ENCODE measurements around the gene SMS. TPM values are rescaled to one million over a fixed set of nuclear protein-coding genes. Genes with fewer than 3 reads are reported as not detected.

Gene SMS
- total and polyA plus RNA-seq, 4 donors: 54.3 to 110 (median 84.8) TPM

DNA sequence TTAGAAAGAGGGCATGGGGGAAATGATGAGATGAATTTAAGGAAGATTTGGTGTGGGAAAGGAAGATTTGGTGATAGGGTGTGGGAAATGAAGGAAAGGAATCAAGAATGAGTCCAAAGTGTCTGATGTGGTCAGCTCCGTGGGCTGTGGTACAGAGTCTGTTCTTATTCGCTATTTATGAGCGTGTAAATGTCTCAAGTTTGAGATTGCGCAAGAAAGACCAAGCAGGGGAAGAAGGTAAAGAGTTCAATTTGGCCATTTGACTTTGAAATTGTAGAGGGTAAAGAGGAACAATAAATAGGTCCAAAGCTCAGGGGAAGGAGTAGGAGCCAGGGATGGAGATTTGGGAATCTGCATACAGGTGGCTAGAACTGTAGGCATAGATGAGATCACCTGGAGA lies 11.3 kb upstream of the SMS start:
- no peak for DNase-seq (ENCODE audit: low read depth in 4 of 6, low spot score in 6 of 6)
- H3K36me3 ChIP-seq (ENCODE audit: control insufficient read depth, insufficient read depth, low read length): no peaks in the 10 kb centered on the region
- H3K27me3 ChIP-seq (ENCODE audit: control insufficient read depth, insufficient read depth, low read length): no peaks in the 10 kb centered on the region
- WGBS (ENCODE audit: insufficient coverage): 87% methylated on average over 4 of the region's 4 CpGs
- H3K27ac ChIP-seq (ENCODE audit: low read depth, low read length): no peak overlapping the region
- no peak overlapping the region for H3K4me3 ChIP-seq (ENCODE audit: low read depth, low read length)
- H3K9me3 ChIP-seq (ENCODE audit: control insufficient read depth, insufficient read depth, low read length): no peaks in the 10 kb centered on the region
- no peaks in the 10 kb centered on the region for H3K4me1 ChIP-seq (ENCODE audit: control insufficient read depth, insufficient read depth, low read length)

GRCh38 chrX:21930986-21931385 lies 9.5 kb upstream of the SMS start:
- Histone ChIP-seq H3K27ac (ENCODE audit: low read depth, low read length) (no peak overlapping the region), H3K4me3 (ENCODE audit: low read depth, low read length) (no peak overlapping the region), H3K36me3 (ENCODE audit: control insufficient read depth, insufficient read depth, low read length) (no peaks in the 10 kb centered on the region), H3K27me3 (ENCODE audit: control insufficient read depth, insufficient read depth, low read length) (no peaks in the 10 kb centered on the region), H3K9me3 (ENCODE audit: control insufficient read depth, insufficient read depth, low read length) (no peaks in the 10 kb centered on the region), H3K4me1 (ENCODE audit: control insufficient read depth, insufficient read depth, low read length) (no peaks in the 10 kb centered on the region)
- DNase-seq (ENCODE audit: low read depth in 4 of 6, low spot score in 6 of 6): no peak
- no CpG with 5 or more reads among the region's 1 CpG for whole genome bisulfite sequencing (ENCODE audit: insufficient coverage)

GRCh38 chrX:21932292-21933002 lies 8.1 kb upstream of the SMS start:
- WGBS (ENCODE audit: insufficient coverage): 56% methylated on average over 4 of the region's 11 CpGs
- H3K9me3 ChIP-seq (ENCODE audit: control insufficient read depth, insufficient read depth, low read length): no peaks in the 10 kb centered on the region
- peak in 1 of 6 donors; percentile 15 for DNase-seq (ENCODE audit: low read depth in 4 of 6, low spot score in 6 of 6)
- H3K27ac ChIP-seq (ENCODE audit: low read depth, low read length): no peak overlapping the region
- no peaks in the 10 kb centered on the region for H3K27me3 ChIP-seq (ENCODE audit: control insufficient read depth, insufficient read depth, low read length)
- no peaks in the 10 kb centered on the region for H3K4me1 ChIP-seq (ENCODE audit: control insufficient read depth, insufficient read depth, low read length)
- no peaks in the 10 kb centered on the region for H3K36me3 ChIP-seq (ENCODE audit: control insufficient read depth, insufficient read depth, low read length)
- no peak overlapping the region for H3K4me3 ChIP-seq (ENCODE audit: low read depth, low read length)

DNA sequence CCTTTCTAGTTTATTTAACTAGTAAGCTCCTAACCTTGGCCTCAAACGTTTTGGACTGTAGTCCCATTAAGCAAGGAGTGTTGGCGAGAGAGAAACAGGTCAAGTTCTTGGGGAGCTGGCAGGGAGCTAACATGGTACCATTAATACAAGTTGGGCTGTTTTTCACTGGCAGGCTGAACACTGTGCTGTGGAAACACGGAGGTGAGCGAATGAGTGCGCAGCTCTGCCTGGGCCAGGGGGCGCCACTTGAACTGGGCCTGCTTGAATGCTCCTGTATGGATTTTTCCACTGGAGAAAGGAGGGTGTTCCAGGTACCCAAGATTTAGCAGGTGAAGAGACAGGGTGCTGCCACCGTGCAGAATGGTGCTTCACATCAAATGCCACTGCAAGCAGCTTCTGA lies 7.4 kb upstream of the SMS start:
- Histone ChIP-seq H3K36me3 (ENCODE audit: control insufficient read depth, insufficient read depth, low read length) (no peaks in the 10 kb centered on the region), H3K4me1 (ENCODE audit: control insufficient read depth, insufficient read depth, low read length) (no peaks in the 10 kb centered on the region), H3K27ac (ENCODE audit: low read depth, low read length) (no peak overlapping the region), H3K4me3 (ENCODE audit: low read depth, low read length) (no peak overlapping the region), H3K9me3 (ENCODE audit: control insufficient read depth, insufficient read depth, low read length) (no peaks in the 10 kb centered on the region), H3K27me3 (ENCODE audit: control insufficient read depth, insufficient read depth, low read length) (no peaks in the 10 kb centered on the region)
- 62% methylated on average over 7 of the region's 7 CpGs for WGBS (ENCODE audit: insufficient coverage)
- no peak for DNase-seq (ENCODE audit: low read depth in 4 of 6, low spot score in 6 of 6)

DNA sequence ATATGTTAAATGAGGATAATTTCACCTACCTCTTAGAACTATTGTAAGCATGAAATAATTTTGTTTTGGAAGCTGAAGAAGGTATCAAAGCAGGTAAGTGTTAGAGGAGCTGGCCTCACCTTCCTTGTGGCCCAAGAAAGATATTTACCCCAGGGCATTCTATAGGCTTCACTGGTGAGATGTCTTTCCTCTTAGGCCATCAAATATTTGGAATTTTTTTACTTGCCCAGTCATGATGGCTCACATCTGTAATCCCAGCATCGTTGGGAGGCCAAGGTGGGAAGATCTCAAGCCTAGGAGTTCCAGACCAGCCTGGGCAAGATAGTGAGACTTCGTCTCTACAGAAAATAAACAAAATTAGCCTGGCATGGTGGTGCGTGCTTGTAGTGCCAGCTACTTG lies 6.1 kb upstream of the SMS start:
- no peaks in the 10 kb centered on the region for H3K36me3 ChIP-seq (ENCODE audit: control insufficient read depth, insufficient read depth, low read length)
- DNase-seq (ENCODE audit: low read depth in 4 of 6, low spot score in 6 of 6): no peak
- no peaks in the 10 kb centered on the region for H3K9me3 ChIP-seq (ENCODE audit: control insufficient read depth, insufficient read depth, low read length)
- H3K27ac ChIP-seq (ENCODE audit: low read depth, low read length): no peak overlapping the region
- WGBS (ENCODE audit: insufficient coverage): 84% methylated on average over 3 of the region's 3 CpGs
- no peak overlapping the region for H3K4me3 ChIP-seq (ENCODE audit: low read depth, low read length)
- no peaks in the 10 kb centered on the region for H3K27me3 ChIP-seq (ENCODE audit: control insufficient read depth, insufficient read depth, low read length)
- H3K4me1 ChIP-seq (ENCODE audit: control insufficient read depth, insufficient read depth, low read length): no peaks in the 10 kb centered on the region

GRCh38 chrX:21939906-21940305 lies 603 bp upstream of the SMS start:
- WGBS (ENCODE audit: insufficient coverage): 39% methylated on average over 3 of the region's 10 CpGs
- Histone ChIP-seq H3K9me3 (ENCODE audit: control insufficient read depth, insufficient read depth, low read length) (no peaks in the 10 kb centered on the region), H3K27ac (ENCODE audit: low read depth, low read length) (peak overlapping the region; percentile 80), H3K27me3 (ENCODE audit: control insufficient read depth, insufficient read depth, low read length) (peaks cover 1% of the 10 kb centered on the region), H3K4me3 (ENCODE audit: low read depth, low read length) (peak overlapping the region; percentile 40), H3K4me1 (ENCODE audit: control insufficient read depth, insufficient read depth, low read length) (peaks cover 2% of the 10 kb centered on the region), H3K36me3 (ENCODE audit: control insufficient read depth, insufficient read depth, low read length) (no peaks in the 10 kb centered on the region)
- no peak for DNase-seq (ENCODE audit: low read depth in 4 of 6, low spot score in 6 of 6)

GRCh38 chrX:21943460-21944135 lies 3.1 kb downstream of the SMS start:
- WGBS (ENCODE audit: insufficient coverage): 60% methylated on average over 5 of the region's 11 CpGs
- H3K27me3 ChIP-seq (ENCODE audit: control insufficient read depth, insufficient read depth, low read length): peaks cover 2% of the 10 kb centered on the region
- H3K4me1 ChIP-seq (ENCODE audit: control insufficient read depth, insufficient read depth, low read length): peaks cover 5% of the 10 kb centered on the region
- H3K36me3 ChIP-seq (ENCODE audit: control insufficient read depth, insufficient read depth, low read length): no peaks in the 10 kb centered on the region
- no peak for DNase-seq (ENCODE audit: low read depth in 4 of 6, low spot score in 6 of 6)
- H3K27ac ChIP-seq (ENCODE audit: low read depth, low read length): no peak overlapping the region
- H3K4me3 ChIP-seq (ENCODE audit: low read depth, low read length): no peak overlapping the region
- no peaks in the 10 kb centered on the region for H3K9me3 ChIP-seq (ENCODE audit: control insufficient read depth, insufficient read depth, low read length)

DNA sequence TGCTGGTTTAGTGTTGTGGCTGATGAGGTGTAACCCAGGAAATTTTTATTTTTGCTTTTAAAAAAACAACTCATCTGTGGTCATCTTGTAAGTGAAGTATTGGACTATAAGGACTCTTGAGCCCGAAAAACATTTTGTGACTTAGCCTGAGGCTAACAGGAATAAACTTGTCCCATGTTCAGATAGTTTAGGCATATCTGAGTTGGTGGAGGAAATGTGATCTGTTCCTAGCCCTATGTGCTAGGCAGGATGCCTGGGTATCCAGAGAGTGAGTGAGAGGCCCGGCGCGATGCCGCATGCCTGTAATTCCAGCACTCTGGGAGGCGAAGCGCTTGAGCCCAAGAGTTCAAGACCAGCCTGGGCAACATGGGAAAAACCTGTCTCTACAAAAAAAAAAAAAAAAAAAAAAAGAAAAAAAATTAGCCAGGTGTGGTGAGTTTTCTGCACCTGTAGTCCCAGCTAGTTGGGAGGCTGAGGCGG lies 3.7 kb downstream of the SMS start:
- Histone ChIP-seq H3K4me1 (ENCODE audit: control insufficient read depth, insufficient read depth, low read length) (peaks cover 5% of the 10 kb centered on the region), H3K27ac (ENCODE audit: low read depth, low read length) (no peak overlapping the region), H3K27me3 (ENCODE audit: control insufficient read depth, insufficient read depth, low read length) (peaks cover 2% of the 10 kb centered on the region), H3K4me3 (ENCODE audit: low read depth, low read length) (no peak overlapping the region), H3K36me3 (ENCODE audit: control insufficient read depth, insufficient read depth, low read length) (no peaks in the 10 kb centered on the region), H3K9me3 (ENCODE audit: control insufficient read depth, insufficient read depth, low read length) (no peaks in the 10 kb centered on the region)
- WGBS (ENCODE audit: insufficient coverage): 88% methylated on average over 3 of the region's 8 CpGs
- DNase-seq (ENCODE audit: low read depth in 4 of 6, low spot score in 6 of 6): no peak

DNA sequence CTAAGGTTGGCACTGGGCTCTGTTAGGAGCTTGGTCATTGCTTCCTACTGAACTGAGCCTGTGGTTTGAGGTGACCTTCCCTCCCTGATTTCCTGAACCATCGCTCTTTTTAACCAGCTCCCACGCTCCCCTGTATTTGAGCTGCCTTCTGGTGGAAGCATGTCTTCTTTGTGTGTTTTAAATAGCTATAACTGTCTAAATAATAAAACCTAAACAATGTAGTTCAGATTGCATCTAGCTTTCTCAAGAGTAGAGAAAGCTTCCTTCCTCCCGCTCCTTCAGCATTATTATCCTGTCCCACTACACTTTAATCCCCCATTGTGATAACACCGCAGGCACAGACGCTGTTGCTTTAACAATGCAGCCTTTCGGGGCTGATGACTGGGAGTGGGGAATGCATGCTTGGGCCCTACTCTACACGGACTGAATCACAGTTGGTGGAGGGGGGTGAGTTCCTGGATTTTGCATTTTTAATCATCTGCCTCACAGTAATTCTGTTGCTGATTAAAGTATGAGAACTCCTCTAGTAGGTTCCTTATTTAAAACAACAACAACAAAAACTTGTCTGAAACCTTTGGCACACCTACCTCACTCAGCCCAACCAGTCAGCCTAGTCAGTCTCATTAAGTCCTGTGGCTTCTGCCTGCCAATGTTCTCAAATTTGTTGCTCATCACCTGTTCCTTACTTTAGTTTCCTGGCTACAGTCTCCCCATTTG lies 6.6 kb downstream of the SMS start:
- no CpG with 5 or more reads among the region's 7 CpGs for WGBS (ENCODE audit: insufficient coverage)
- no peak overlapping the region for H3K27ac ChIP-seq (ENCODE audit: low read depth, low read length)

More for the DNA sequence above, 6.6 kb downstream of the SMS start:
- peak in 1 of 6 donors; percentile 24 for DNase-seq (ENCODE audit: low read depth in 4 of 6, low spot score in 6 of 6)
- H3K4me1 ChIP-seq (ENCODE audit: control insufficient read depth, insufficient read depth, low read length): peaks cover 5% of the 10 kb centered on the region
- no peaks in the 10 kb centered on the region for H3K36me3 ChIP-seq (ENCODE audit: control insufficient read depth, insufficient read depth, low read length)
- peaks cover 2% of the 10 kb centered on the region for H3K27me3 ChIP-seq (ENCODE audit: control insufficient read depth, insufficient read depth, low read length)
- no peaks in the 10 kb centered on the region for H3K9me3 ChIP-seq (ENCODE audit: control insufficient read depth, insufficient read depth, low read length)
- H3K4me3 ChIP-seq (ENCODE audit: low read depth, low read length): no peak overlapping the region
